GM19043 (cell line): ENCODE measurements around the gene TCP10L.

Experiments used
- ATAC-seq: cut with Tn5 transposase; IDR thresholded peaks from one replicate; pipeline ENCODE4 v1.9.1; 2021; ENCODE audit warnings: low read depth; ENCODE audit not compliant: unreplicated experiment

Gene TCP10L

DNA sequence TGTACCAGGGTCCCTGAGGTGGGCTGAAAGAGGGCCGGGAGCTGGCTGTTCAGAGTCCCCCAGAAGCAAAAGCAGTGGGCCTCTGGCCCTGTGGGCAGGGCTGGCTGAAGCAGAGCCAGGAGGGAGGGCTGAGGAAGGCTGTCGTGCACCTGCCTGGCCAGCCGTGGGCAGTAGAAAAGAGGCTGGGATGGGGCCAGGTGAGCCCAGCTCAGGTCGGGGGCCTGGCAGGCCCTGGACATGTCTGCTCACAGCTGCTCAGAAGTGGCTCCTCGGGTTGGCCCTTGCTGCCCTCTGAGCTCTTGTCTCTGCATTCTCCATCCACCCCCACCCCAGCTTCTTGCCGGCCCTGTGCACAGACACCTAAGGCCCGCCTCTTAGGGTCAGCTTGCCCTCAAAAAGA lies 60.0 kb downstream of the TCP10L start:
- ATAC-seq: no peak

DNA sequence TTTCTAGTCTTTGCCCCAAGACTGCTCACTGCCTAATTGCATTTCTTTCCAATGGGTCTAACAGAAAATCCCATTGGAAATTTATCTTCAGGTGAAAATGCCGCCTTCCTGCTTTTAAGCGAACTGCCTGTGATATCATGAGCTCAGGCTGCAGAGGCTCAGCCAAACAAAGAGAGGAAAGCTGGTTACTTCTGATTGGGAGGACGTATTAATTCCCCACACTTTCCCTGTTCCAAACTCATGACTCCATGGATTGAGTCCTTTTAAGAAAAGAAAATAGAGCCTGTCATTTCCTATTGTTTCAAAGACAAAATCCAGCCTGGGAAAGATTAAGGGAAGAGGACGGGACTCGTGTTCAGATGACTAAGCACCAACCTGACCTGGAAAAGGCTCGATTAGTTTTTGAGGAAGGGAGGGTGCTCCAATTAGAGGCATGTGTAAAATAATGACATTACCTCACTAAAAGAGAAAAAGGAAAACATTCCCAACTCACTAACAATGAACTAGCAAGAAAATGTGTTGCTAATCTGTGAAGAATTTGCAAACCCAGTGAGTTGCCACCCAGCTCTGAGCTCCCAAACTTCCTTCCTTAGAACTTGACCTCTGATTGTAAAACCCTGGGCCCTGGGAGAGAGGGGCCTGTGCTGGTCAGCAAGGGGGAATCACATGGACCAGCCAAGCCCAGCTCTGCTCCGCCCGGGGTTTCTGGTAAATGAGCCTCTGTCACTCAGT lies 61.2 kb downstream of the TCP10L start:
- ATAC-seq: no peak
